GM19035 (cell line): ENCODE measurements around the gene THADA.

ENCODE experiments used
- ATAC-seq: cut with Tn5 transposase; IDR thresholded peaks from one replicate; pipeline ENCODE4 v1.9.1; 2021; ENCODE audit not compliant: unreplicated experiment

Gene THADA

GRCh38 chr2:43226955-43227829 is 368.6 kb downstream of the THADA start:
- ATAC-seq: peak; percentile 26

GRCh38 chr2:43226558-43226954 is 369.3 kb downstream of the THADA start, which contains the start of gene ZFP36L2:
TSS of gene ZFP36L2 (minus strand) at chr2:43226606. CDS start at chr2:43226315, 291 bp downstream.
- peak; percentile 58 for ATAC-seq

- ATAC-seq: peak; percentile 37
These were observed 369.9 kb downstream of the THADA start for GRCh38 chr2:43225788-43226557.

GRCh38 chr2:43225093-43225787 is 370.6 kb downstream of the THADA start:
- no peak for ATAC-seq

GRCh38 chr2:43224571-43225092 is 371.2 kb downstream of the THADA start:
- no peak for ATAC-seq

GRCh38 chr2:43224131-43224570 is 371.7 kb downstream of the THADA start:
- ATAC-seq: no peak

- no peak for ATAC-seq
These were observed 372.3 kb downstream of the THADA start for GRCh38 chr2:43223521-43224001.

- ATAC-seq: no peak
These were observed 373.1 kb downstream of the THADA start for GRCh38 chr2:43222475-43223309.

- no peak for ATAC-seq
These were observed 373.9 kb downstream of the THADA start for GRCh38 chr2:43221763-43222474.

GRCh38 chr2:43221124-43221762 is 374.6 kb downstream of the THADA start:
- no peak for ATAC-seq

GRCh38 chr2:43220760-43221123 is 375.1 kb downstream of the THADA start:
- no peak for ATAC-seq

GRCh38 chr2:43220229-43220751 is 375.5 kb downstream of the THADA start:
- ATAC-seq: no peak

- ATAC-seq: peak; percentile 62
These were observed 376.2 kb downstream of the THADA start for GRCh38 chr2:43219383-43220228.

GRCh38 chr2:43218702-43219382 is 377.0 kb downstream of the THADA start:
- ATAC-seq: peak; percentile 35

GRCh38 chr2:43218155-43218701 is 377.6 kb downstream of the THADA start:
- ATAC-seq: no peak

- ATAC-seq: no peak
These were observed 378.3 kb downstream of the THADA start for GRCh38 chr2:43217228-43218154.
